Hepatocyte (in vitro differentiated cells): ENCODE results near the gene ZNF674.

Source experiments
- CTCF ChIP-seq: fragments of 200-600 bp; sonication (generic); IDR thresholded peaks from 2 replicates; pipeline ENCODE4 v1.5.1; 2016; ENCODE audit warnings: antibody characterized with exemption, mild to moderate bottlenecking; ENCODE audit not compliant: poor library complexity
- EZH2 ChIP-seq: fragments of 200-600 bp; sonication (generic); IDR thresholded peaks from 2 replicates; pipeline ENCODE4 v1.6.1; 2016; ENCODE audit warnings: antibody characterized with exemption, mild to moderate bottlenecking, borderline replicate concordance
- EZH2phosphoT487 ChIP-seq: fragments of 200-600 bp; sonication (generic); IDR thresholded peaks from one replicate; pipeline ENCODE4 v1.6.1; 2018; ENCODE audit warnings: antibody characterized with exemption, mild to moderate bottlenecking, low read depth, moderate library complexity; ENCODE audit not compliant: unreplicated experiment, severe bottlenecking

GRCh38 chrX:46477435-46477834, 67.8 kb downstream of the ZNF674 start:
- TF ChIP-seq CTCF (no peak), EZH2phosphoT487 (no peak), EZH2 (no peak)
